ENCODE measurements around the gene TNP1.

Gene TNP1

GRCh38 chr2:216872624-216873023, 12.8 kb upstream of the TNP1 start:
- DNase-seq, result no peak

- DNase-seq, result no peak
These were observed 12.2 kb upstream of the TNP1 start for GRCh38 chr2:216872040-216872439.

DNA sequence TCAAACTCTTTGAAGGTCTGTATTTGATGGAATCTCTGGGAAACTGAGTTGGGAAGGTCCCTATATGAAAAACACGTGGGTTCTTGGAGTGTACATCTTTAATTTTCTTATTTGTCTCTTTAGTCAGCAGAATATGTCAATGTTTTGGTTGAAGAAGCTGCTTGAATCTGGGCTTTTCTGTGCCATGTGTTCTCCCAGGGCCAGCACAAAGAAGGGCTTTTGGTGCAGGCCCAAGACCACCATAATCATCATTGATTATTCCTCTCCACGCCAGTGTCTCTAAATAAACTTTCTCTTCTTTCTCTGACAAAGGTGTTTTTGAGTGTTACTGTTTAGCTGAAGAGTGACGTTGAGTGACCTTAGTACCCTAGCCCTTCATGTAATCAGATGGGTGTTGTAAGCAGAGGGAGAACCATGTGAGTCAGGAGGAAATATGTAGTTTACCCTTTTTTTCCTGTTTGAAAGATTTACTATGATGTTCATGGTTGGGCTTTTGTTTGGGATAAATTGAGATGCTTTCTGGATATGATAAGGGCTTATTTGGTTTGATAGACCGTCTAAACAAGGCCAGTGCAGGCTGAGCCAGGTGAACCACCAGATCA, 11.6 kb upstream of the TNP1 start:
- DNase-seq, result no peak

DNA sequence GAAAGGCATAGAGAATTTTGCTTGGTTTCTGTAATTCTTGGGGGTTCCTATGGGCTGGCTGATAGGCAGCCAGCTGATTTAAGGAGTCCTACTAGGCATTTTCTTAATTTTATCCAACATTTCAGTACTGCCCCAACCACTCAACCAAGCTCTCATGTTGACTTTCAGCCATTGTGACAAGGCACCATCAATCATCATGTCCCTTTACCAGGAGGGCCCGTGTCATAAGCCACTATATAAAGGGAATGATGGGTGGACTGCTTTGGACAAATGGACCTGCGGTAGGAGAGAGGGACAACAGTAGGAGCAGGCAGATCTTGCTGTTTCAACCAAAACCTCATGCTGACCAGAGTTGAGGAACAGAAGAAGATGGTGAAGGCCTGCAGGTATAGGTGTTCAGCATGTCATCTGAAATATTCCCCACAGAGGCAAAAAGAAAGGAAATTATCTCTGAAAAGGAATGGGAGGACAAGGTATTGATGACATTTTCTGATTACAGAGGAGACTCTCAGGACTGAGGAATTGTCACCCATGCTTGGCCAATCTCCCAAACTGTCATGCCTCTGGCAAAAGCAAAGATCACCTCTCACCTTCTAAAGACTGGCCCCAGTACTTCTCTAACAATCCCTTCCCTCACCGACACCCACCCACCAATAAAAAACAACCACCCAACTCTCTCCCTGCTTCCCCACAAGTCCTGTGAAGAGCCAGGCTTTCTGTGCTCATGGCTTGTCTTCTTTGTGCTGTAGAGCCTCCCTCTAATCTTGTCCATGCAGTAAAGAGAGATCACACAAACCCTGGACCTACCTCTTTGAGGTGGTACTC, 10.9 kb upstream of the TNP1 start:
- no peak for DNase-seq

- DNase-seq, result no peak
These were observed 6.7 kb upstream of the TNP1 start for GRCh38 chr2:216866515-216867095.

DNA sequence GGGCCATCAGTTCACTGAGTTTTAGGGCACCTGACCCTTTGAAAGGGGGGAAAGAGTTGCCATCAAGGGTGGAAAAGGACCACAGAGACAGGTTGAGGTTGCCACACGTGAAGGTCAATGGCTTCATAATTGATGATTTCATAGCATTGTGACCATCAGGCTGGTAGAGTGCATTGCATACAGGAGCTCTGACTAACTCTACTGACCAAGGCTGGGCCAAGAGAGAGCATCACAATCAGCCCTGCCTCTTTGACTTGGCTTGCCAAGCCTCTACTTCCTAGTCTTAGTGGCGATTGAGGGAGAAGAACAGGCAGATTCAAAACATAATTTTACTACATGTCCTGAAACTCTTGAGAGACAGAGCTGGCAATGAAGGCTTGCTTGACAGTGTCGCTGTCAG, 5.8 kb upstream of the TNP1 start:
- DNase-seq, result no peak

DNA sequence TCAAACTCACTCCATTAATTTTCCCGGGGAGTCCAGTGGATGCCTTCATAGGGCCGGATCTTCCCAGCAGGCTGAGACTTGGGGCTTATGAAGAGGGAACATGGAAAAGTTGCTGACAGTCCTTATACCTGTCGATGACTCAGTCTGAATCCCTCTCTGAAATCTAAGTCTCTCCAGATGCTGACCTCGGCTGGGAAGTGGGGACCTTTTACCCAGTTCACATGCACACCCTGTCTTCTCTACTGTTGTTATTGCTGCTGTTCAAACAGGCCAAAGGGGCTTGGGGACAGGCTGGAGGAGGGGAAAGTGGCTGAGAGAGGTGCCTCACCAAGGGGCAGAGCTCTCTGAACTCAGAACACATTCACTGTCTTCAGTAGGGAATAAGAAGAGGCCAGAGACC, 4.1 kb upstream of the TNP1 start:
- no peak for DNase-seq

DNA sequence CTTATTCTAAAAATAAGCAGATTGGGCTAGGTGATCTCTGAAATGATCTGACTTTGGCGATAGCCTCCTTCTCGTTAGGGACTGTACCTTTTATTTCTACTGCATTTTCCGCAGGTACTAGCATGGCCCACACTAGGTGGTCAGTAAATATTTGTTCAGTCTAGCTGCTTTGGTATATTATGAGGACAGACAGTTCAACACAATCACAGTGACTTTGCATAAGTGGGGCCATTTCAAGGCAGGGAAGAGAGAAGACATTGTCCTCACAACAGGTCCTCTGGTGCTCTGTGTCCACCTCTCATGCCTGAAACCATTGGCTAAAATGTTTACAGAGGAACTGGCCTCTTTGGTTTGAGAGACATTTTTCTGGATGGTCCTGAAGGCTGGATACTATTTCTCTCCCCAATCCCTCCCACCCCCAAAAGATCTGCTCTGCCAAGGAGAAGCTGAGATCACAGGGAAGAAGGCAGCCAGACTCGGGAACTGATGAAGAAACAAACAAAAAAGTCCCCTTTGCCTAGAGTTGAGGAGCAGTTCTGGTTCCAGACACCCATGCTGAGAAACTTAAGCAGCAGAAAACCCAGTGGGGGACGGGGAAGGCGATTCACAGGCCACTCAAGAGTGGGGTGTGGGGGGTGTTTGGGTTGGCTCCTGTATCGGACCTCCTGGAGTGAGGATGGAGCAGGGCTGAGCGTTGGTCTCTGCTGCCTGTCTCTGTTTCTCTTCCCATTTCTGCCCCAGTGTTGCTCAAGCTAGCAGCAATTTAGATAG, 2.9 kb upstream of the TNP1 start:
- DNase-seq, result peak; percentile 51

GRCh38 chr2:216860426-216861137, 718 bp upstream of the TNP1 start:
- DNase-seq, result peak; percentile 33

DNA sequence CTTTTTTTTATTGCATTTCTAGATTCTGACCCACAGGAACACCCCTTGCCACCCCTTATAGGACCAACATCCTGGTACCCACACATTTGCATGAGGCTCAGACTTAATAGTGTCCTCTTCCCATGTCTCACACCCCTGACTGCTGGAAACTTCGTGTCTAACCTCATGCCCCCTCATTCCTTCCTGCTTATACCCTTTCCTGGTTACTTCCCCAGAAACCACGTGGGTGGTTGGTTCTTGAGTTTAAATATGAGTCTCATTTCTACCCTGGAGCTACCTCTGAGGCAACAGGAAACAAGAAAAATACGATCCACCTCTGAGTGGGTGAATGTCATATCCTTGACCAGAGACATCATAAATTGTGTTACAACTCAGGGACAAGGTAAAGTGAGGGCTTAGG, 1.6 kb downstream of the TNP1 start:
- DNase-seq, result no peak

GRCh38 chr2:216857131-216857550, 2.7 kb downstream of the TNP1 start:
- no peak for DNase-seq

DNA sequence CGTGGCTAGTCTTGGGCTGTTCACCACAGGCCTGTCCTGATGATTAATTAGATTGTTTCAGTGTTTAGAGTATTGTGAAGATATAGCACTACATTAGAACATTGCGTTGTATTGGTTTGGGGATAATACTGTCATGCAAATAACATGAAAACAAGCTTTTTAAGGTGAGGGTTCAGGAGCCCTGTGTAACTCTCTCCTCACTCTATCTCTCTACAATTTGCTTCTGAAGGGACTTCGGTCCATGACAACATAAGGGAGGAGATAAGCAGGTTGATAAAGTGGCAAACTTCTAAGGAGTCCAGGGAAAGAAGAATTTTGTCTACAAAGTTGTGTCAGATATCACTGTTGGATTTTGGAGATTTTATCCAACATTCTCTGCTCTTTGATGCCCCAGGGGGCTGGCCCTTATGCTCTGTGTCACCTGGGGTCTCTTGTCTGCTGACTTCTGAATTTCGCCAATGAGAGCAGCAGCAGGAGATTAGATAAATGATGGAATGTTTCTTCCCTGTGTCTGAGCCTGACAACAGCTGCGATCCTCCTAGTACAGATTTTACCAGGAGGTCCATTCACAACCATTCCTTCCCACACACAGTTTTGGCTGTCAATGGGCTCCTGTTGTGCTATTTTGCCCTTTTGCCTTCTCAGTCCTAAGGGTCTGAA, 3.3 kb downstream of the TNP1 start:
- no peak for DNase-seq

DNA sequence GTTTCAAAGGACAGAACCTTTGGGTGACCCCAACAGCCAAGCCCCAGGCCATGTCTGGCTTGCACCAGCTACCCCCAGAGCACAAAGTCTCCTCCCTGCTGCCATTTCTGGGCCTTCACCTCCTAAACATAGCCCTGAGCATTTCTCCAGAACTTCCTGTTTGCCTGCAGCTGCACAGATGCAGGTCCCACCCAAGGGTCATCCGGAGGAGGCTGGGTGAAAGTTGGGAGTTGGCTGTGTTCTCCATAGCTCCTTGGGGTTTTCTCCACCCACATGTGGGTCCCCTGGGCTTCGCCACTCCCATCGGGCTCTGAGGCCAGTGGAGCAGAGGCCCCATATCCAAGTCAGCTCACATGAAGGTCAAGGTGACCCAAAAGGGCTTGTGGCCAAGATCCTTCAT, 4.3 kb downstream of the TNP1 start:
- no peak for DNase-seq

GRCh38 chr2:216855079-216855478, 4.8 kb downstream of the TNP1 start:
- no peak for DNase-seq

- no peak for DNase-seq
These were observed 8.3 kb downstream of the TNP1 start for GRCh38 chr2:216851486-216852090.

DNA sequence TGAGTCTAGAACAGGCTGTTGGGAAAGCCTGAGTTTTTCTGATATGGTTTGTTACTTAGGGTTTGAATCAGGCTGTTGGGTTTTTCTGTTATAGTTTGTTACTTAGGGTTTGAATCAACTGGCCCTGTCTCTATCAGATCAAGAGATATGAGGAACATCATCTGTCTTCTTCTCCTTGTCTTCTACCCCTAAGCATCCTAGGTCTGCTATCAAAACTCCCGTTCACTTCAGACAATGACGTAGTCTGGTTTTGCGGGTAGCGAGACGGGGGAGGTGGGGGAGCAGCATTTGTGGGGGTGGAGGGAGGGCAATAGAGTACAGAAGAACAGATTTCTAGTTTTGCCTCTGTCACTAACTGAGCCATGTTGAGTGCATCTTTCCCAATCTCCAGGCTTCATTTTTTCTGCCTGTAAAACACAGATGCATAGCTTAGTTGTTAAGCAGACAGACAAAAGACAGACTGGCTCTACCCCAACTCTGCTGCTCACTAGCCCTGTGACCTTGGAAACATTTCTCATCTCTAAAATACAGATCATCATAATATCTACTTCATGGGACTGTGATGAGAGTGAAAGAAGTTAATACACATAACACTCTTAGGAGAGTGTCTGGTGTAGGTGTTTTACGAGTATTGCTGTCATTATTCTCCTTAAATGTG, 9.1 kb downstream of the TNP1 start:
- DNase-seq, result no peak

DNA sequence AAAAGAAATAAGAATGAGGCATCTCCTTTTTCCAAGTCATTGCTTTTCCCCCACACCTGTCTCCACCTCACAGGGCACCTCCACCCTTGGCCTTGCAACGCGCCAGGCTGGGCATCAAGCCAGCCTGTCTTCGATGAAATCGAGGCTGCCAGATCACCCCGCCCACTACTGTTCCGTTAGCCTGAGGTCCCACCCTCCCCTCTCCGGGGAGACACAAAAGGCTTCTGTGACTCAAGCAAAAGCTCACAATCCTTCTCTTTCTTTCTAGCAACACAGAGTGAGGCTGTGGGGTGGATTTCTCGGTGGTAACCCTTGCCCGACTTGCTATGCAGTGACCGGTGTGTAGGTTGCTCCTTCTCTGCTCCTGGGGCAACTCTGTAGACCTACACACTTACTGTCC, 9.9 kb downstream of the TNP1 start:
- DNase-seq, result peak; percentile 78

DNA sequence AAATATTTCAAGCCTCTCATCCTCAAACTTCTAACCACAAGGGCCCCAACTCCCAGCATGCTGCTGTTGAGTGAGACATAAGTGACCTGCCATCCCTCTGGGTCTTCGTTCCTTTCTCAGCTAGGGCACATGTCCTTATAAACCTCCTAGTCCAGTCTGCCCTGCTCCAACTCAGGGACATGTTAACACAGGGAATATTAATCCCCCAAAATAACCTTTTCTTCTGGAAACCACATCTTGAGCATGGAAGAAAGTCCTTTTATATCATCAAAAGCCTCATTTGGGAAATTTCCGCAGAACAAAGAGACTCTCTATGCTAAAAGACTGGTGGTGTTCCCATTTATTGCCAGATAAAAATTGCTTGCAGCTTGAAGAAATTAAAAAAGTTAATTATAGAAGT, 14.4 kb downstream of the TNP1 start:
- DNase-seq, result no peak

DNA sequence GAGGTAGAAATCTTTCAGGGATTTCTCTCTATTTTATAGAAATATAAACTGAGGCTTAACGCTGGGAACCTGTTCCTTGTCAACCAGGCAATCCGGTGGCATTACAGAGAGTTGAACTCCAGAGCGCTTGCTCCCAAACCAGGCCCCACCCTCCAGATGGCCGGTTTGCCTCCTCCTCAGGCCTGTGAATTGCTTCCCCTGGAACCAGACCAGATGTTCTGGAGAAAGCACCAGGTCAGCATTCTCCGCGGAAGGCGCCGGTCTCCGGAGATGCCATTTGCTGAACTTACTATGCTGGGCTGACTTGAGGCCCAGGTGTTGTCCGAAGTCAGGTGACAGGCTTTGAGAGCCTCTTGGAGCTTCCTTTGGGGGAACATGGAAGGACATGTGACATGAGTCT, 17.2 kb downstream of the TNP1 start:
- no peak for DNase-seq

GRCh38 chr2:216839688-216840087, 20.2 kb downstream of the TNP1 start:
- no peak for DNase-seq

DNA sequence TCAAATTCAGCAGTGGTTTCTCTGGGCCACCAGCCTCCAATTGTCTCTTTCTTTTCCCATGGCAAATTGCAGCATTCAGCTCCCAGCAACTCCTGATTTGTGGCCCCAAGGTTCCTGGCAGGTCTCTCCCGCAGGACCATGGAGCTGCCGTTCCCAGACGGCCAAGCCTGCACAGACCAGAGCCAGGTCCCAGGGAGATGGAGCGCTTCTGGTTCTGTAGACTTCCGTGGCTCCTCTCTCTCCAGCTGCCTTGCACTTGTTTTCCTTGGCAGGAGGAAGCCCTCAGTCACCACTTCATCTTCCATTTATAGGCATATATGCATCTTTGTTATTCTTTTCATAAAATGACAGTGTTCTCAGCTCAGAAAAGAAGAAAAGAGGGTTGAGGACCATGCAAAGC, 21.7 kb downstream of the TNP1 start:
- no peak for DNase-seq
